DND-41 (cell line): ENCODE data around the gene THSD1.

Experiments used
- EZH2 ChIP-seq: IDR thresholded peaks from 3 replicates; pipeline ENCODE4 v1.6.1; 2012; ENCODE audit warnings: borderline replicate concordance, low read depth, mild to moderate bottlenecking, moderate library complexity, low read length, inconsistent platforms; ENCODE audit not compliant: severe bottlenecking
- TF ChIP-seq, protein P1 (sequence below): IDR thresholded peaks from 2 replicates; pipeline ENCODE4 v1.5.1; 2012; ENCODE audit warnings: borderline replicate concordance, low read length, moderate library complexity, mild to moderate bottlenecking; ENCODE audit not compliant: poor library complexity, severe bottlenecking; ENCODE audit errors: extremely low read depth

DNA sequence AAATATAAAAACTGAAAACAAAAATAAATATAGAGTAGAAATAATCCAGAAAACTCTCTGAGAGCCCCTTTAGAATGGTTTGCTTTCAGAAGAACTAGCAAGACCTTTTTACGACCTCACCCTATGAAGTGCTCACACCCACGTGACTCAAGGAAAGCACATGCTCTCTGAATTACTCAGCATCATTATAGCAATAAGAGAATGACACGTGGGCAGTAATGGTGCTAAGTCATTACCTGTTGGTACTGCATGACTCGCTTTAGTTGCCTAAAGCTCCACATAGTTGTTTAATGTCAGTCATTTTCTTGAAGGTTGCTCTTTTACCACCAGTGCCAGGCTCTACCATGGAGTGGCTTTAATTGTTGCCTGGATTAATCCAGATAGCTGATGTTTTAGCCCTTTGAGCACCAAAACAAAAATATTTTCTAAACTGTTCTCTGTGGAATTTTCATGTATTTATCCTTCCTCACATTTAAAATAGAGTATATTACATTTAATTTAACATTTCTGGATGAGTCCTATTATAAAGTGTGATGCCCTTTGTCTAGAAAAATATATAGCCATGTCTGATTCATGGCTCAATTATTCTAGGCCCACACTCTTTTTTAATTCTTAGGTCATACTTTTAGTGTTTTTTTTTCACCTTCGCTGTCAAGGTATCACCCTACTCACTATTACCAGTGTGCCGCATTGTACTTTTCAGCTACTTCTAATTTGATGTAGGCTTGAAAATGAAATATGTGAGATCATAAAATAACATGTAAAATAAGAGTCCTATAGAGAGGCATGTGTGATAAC is 56.8 kb downstream of the THSD1 start:
- TF ChIP-seq, protein P1, sequence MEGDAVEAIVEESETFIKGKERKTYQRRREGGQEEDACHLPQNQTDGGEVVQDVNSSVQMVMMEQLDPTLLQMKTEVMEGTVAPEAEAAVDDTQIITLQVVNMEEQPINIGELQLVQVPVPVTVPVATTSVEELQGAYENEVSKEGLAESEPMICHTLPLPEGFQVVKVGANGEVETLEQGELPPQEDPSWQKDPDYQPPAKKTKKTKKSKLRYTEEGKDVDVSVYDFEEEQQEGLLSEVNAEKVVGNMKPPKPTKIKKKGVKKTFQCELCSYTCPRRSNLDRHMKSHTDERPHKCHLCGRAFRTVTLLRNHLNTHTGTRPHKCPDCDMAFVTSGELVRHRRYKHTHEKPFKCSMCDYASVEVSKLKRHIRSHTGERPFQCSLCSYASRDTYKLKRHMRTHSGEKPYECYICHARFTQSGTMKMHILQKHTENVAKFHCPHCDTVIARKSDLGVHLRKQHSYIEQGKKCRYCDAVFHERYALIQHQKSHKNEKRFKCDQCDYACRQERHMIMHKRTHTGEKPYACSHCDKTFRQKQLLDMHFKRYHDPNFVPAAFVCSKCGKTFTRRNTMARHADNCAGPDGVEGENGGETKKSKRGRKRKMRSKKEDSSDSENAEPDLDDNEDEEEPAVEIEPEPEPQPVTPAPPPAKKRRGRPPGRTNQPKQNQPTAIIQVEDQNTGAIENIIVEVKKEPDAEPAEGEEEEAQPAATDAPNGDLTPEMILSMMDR = no peak
- no peak for TF ChIP-seq EZH2
